Hepatocyte (in vitro differentiated cells): ENCODE results near the gene RGS19. TPM values are rescaled to one million over a fixed set of nuclear protein-coding genes. Genes with fewer than 3 reads are reported as not detected.

Source experiments
- DNase-seq: peaks from one replicate; pipeline ENCODE4 v3.0.0-alpha.2; 2016; ENCODE audit warnings: low spot score
- H2AFZ ChIP-seq: fragments of 200-600 bp; sonication (generic); 2 replicates; pipeline ENCODE4 v1.6.0; 2016; ENCODE audit warnings: antibody characterized with exemption, mild to moderate bottlenecking
- H3K27ac ChIP-seq: fragments of 200-600 bp; sonication (generic); 2 replicates; pipeline ENCODE4 v1.5.1; 2016; ENCODE audit warnings: mild to moderate bottlenecking
- H3K27me3 ChIP-seq: fragments of 200-600 bp; sonication (generic); 2 replicates; pipeline ENCODE4 v1.6.1; 2016
- H3K36me3 ChIP-seq: fragments of 200-600 bp; sonication (generic); replicated peaks from 2 replicates; pipeline ENCODE4 v1.5.1; 2016; ENCODE audit warnings: low read depth; ENCODE audit not compliant: insufficient read depth
- H3K4me1 ChIP-seq: fragments of 200-600 bp; sonication (generic); 2 replicates; pipeline ENCODE4 v1.5.1; 2016; ENCODE audit warnings: mild to moderate bottlenecking, moderate library complexity; ENCODE audit not compliant: insufficient read depth
- H3K4me2 ChIP-seq: fragments of 200-600 bp; sonication (generic); 2 replicates; pipeline ENCODE4 v1.6.0; 2016
- H3K4me3 ChIP-seq: fragments of 200-600 bp; sonication (generic); 2 replicates; pipeline ENCODE4 v1.5.1; 2016; ENCODE audit warnings: mild to moderate bottlenecking
- H3K79me2 ChIP-seq: fragments of 200-600 bp; sonication (generic); 2 replicates; pipeline ENCODE4 v1.6.0; 2017; ENCODE audit warnings: mild to moderate bottlenecking
- H3K9me2 ChIP-seq: fragments of 200-600 bp; sonication (generic); replicated peaks from 2 replicates; pipeline ENCODE4 v1.6.0; 2017; ENCODE audit warnings: mild to moderate bottlenecking; ENCODE audit not compliant: insufficient read depth
- H3K9me3 ChIP-seq: fragments of 200-600 bp; sonication (generic); 2 replicates; pipeline ENCODE4 v1.5.1; 2016; ENCODE audit warnings: low read depth, mild to moderate bottlenecking
- H4K20me1 ChIP-seq: fragments of 200-600 bp; sonication (generic); 2 replicates; pipeline ENCODE4 v1.6.0; 2016; ENCODE audit warnings: mild to moderate bottlenecking; ENCODE audit not compliant: insufficient read depth, poor library complexity, severe bottlenecking
- EZH2 ChIP-seq: fragments of 200-600 bp; sonication (generic); IDR thresholded peaks from 2 replicates; pipeline ENCODE4 v1.6.1; 2016; ENCODE audit warnings: antibody characterized with exemption, mild to moderate bottlenecking, borderline replicate concordance
- EZH2phosphoT487 ChIP-seq: fragments of 200-600 bp; sonication (generic); IDR thresholded peaks from one replicate; pipeline ENCODE4 v1.6.1; 2018; ENCODE audit warnings: antibody characterized with exemption, mild to moderate bottlenecking, low read depth, moderate library complexity; ENCODE audit not compliant: unreplicated experiment, severe bottlenecking
- WGBS: methylation state at CpG from one replicate; pipeline ENCODE4 v1.1.6; 2016; ENCODE audit warnings: low lambda C conversion rate; ENCODE audit errors: missing lambda C conversion rate; 5-methylcytosine and 5-hydroxymethylcytosine counted together
- polyA plus RNA-seq: library from polyadenylated mRNA; unstranded; fragments of >200 nt; fragmentation: Nextera tagmentation; extraction: Ambion mirVana; gene quantifications from 2 replicates; pipeline ENCODE4 v1.2.1, GENCODE V29; 2016
- total RNA-seq: library from RNA; depleted of rRNA; stranded (reverse); fragments of >200 nt; gene quantifications from 2 replicates; pipeline ENCODE4 v1.2.3, GENCODE V29; 2014
- TF ChIP-seq, protein P1 (sequence below): fragments of 200-600 bp; sonication (generic); IDR thresholded peaks from 2 replicates; pipeline ENCODE4 v1.5.1; 2016; ENCODE audit warnings: antibody characterized with exemption, mild to moderate bottlenecking; ENCODE audit not compliant: poor library complexity

The RGS19 gene
- total and polyA plus RNA-seq, 2 experiments from 2014 or later: 8.8 to 10.9 TPM

DNA sequence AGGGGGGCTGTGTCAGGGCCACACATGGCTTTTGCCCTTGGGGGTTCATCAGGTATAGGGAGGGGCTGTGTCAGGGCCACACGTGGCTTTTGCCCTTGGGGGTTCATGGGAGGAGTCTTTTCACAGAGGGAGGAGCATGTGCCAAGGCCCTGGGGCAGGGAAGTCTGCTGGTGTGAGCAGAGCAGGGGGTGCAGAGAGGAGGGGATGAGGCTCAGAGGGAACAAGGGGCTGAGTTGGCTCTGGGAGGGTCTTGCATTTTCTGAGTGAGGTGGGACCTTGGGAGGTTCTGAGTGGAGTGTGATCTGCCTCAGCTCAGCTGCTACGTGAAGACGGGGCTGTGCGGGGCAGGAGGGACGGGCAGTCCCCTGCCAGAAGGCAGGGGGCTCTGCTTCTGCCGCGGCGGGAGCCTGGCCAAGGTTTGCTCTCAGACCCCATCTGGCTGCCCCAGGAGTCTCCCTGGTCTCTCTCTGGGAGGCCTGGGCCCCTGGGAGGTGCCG is 23.9 kb downstream of the RGS19 start:
- Histone ChIP-seq H3K4me2 (no peak overlapping the region), H3K27me3 (peaks cover 8% of the 10 kb centered on the region), H3K9me3 (no peaks in the 10 kb centered on the region), H3K9me2 (no peaks in the 10 kb centered on the region), H3K79me2 (no peaks in the 10 kb centered on the region), H3K4me3 (no peak overlapping the region), H2AFZ (no peak overlapping the region), H3K36me3 (no peaks in the 10 kb centered on the region), H3K4me1 (peaks cover 20% of the 10 kb centered on the region), H4K20me1 (no peaks in the 10 kb centered on the region), H3K27ac (no peak overlapping the region)
- DNase-seq: no peak
- WGBS: 84% methylated on average over 8 of the region's 9 CpGs
- TF ChIP-seq EZH2 (no peak), EZH2phosphoT487 (no peak)
- TF ChIP-seq, protein P1, sequence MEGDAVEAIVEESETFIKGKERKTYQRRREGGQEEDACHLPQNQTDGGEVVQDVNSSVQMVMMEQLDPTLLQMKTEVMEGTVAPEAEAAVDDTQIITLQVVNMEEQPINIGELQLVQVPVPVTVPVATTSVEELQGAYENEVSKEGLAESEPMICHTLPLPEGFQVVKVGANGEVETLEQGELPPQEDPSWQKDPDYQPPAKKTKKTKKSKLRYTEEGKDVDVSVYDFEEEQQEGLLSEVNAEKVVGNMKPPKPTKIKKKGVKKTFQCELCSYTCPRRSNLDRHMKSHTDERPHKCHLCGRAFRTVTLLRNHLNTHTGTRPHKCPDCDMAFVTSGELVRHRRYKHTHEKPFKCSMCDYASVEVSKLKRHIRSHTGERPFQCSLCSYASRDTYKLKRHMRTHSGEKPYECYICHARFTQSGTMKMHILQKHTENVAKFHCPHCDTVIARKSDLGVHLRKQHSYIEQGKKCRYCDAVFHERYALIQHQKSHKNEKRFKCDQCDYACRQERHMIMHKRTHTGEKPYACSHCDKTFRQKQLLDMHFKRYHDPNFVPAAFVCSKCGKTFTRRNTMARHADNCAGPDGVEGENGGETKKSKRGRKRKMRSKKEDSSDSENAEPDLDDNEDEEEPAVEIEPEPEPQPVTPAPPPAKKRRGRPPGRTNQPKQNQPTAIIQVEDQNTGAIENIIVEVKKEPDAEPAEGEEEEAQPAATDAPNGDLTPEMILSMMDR: no peak

DNA sequence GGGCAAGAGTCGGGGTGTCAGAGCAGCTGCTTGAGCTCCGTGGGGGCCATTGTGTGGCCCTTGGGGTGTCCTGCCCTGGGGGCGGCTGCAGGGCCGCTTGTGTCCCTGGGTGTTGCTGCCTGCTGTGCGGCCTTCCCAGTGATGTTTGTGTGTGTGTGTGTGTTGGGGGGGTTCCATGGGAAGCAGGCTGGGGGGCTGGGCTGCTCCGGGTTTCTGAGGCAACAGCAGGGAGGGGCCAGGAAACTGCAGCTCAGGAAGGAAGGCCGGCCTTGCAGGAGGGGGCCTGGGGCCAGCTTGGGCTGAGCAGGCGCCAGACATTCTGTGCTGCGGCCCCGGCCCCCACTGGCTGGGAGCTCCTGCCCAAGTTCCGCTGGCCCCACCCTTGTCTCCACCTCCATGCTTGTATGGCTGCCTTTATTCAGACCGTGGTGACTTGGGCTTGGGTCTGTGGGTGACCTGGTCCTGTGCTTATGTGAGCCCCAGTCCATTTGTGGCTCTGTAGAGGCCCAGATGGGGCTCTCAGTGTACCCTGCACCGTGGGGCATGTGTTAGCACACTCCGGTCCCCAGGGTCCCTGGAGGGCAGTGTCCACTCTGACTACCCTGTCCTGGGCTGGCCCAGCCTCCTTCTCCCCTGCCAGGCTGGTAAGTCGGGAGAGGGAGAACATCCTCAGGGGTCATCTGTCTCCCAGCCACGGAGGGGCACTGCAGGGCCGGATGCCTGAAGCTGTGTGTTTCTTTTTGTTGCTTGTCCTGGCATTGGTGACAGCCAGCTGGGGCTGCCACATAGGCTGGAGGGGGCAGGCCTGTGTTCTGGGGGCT is 25.3 kb downstream of the RGS19 start:
- no peak for TF ChIP-seq EZH2
- TF ChIP-seq EZH2phosphoT487: no peak
- TF ChIP-seq, protein P1: peak; percentile 36
- Histone ChIP-seq H3K4me3 (no peak overlapping the region), H3K79me2 (no peaks in the 10 kb centered on the region), H3K4me1 (peaks cover 28% of the 10 kb centered on the region), H2AFZ (no peak overlapping the region), H3K27ac (no peak overlapping the region), H3K27me3 (peaks cover 17% of the 10 kb centered on the region), H4K20me1 (no peaks in the 10 kb centered on the region), H3K4me2 (peak overlapping the region; percentile 33), H3K36me3 (no peaks in the 10 kb centered on the region), H3K9me3 (no peaks in the 10 kb centered on the region), H3K9me2 (no peaks in the 10 kb centered on the region)
- 52% methylated on average over 16 of the region's 17 CpGs for WGBS
- DNase-seq: peak; percentile 65

DNA sequence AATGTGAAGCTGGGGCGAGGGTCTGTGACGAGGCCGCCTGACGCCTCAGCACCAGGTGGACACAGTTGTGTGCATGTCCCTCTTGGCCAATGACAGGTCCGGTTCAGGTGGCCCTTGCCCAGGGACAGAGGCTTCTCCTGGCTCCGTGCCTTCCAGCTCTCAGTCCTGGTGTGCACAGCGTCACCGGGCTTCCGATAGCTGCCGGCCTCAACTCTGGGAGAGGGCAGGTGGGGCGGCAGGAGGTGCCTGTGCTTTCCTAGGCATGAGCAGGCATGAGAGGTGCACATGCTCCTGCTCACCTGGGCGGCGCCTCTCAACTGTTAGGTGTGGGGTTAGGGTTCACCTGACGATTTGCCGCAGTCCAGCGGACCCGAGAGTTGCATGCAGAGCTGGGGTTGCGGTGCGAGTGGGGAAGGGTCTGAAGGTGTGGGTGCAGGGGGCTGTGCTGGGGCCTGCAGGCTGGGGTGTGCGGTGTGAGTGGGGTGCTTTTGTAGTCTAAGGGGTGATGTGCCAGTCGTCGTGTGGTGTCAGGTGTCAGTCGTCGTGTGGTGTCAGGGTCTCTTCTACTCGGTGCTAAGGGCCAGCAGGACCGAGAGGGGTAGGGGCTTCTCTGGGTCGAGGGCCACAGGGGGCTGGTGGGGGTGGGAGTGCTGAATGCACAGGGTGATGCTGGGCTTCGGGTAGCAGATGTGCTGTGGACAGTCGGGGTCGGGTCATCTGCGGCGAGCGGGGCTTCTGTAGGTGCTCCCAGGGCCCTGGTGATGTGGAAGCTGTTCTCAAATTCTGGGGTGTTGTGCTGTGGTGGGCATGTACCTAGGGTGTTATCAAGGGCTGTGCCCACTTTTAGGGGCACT is 26.1 kb downstream of the RGS19 start:
- Histone ChIP-seq H3K4me2 (peak overlapping the region; percentile 33), H3K4me3 (no peak overlapping the region), H3K9me2 (no peaks in the 10 kb centered on the region), H4K20me1 (no peaks in the 10 kb centered on the region), H3K27me3 (peaks cover 21% of the 10 kb centered on the region), H3K9me3 (no peaks in the 10 kb centered on the region), H2AFZ (no peak overlapping the region), H3K4me1 (peaks cover 28% of the 10 kb centered on the region), H3K36me3 (no peaks in the 10 kb centered on the region), H3K79me2 (no peaks in the 10 kb centered on the region), H3K27ac (no peak overlapping the region)
- DNase-seq: no peak
- 85% methylated on average over 31 of the region's 33 CpGs for WGBS
- TF ChIP-seq EZH2 (no peak), EZH2phosphoT487 (no peak)
- TF ChIP-seq, protein P1: no peak
